ENCODE results near the gene AP5B1. TPM values are rescaled to one million over a fixed set of nuclear protein-coding genes. Genes with fewer than 3 reads are reported as not detected.

The AP5B1 gene
- total RNA-seq, 2 donors from 2014 or later, result 9.5 to 14.3 TPM

- no peaks in the 10 kb centered on the region for H3K4me1 ChIP-seq
- no peaks in the 10 kb centered on the region for H3K36me3 ChIP-seq
- H3K27me3 ChIP-seq, result no peaks in the 10 kb centered on the region
- TF ChIP-seq CTCF (IDR thresholded peaks at IDR 0.05), result no peak
- no peak overlapping the region for H3K4me3 ChIP-seq
- no peak for DNase-seq (ENCODE audit: low spot score)
- H3K9me3 ChIP-seq, result no peaks in the 10 kb centered on the region
- H3K27ac ChIP-seq, result no peak overlapping the region
Measured at GRCh38 chr11:65811764-65812475, 31.1 kb upstream of the AP5B1 start.

- no peak for DNase-seq (ENCODE audit: low spot score)
- no peaks in the 10 kb centered on the region for H3K36me3 ChIP-seq
Measured at GRCh38 chr11:65810046-65810868, 29.5 kb upstream of the AP5B1 start.

GRCh38 chr11:65809496-65809895 is 28.7 kb upstream of the AP5B1 start:
- H3K4me3 ChIP-seq, result no peak overlapping the region
- no peak for TF ChIP-seq CTCF (IDR thresholded peaks at IDR 0.05)
- no peaks in the 10 kb centered on the region for H3K9me3 ChIP-seq
- H3K36me3 ChIP-seq, result no peaks in the 10 kb centered on the region
- no peaks in the 10 kb centered on the region for H3K4me1 ChIP-seq
- H3K27ac ChIP-seq, result no peak overlapping the region
- no peaks in the 10 kb centered on the region for H3K27me3 ChIP-seq
- no peak for DNase-seq (ENCODE audit: low spot score)

More at GRCh38 chr11:65810046-65810868, 29.5 kb upstream of the AP5B1 start:
- Histone ChIP-seq H3K27ac (no peak overlapping the region), H3K4me1 (no peaks in the 10 kb centered on the region), H3K27me3 (no peaks in the 10 kb centered on the region), H3K4me3 (no peak overlapping the region), H3K9me3 (no peaks in the 10 kb centered on the region)
- TF ChIP-seq CTCF (IDR thresholded peaks at IDR 0.05), result no peak

GRCh38 chr11:65808744-65809341 is 28.1 kb upstream of the AP5B1 start:
- Histone ChIP-seq H3K27ac (no peak overlapping the region), H3K27me3 (peaks cover 0 to 4% of the 10 kb centered on the region in 2 donors), H3K36me3 (no peaks in the 10 kb centered on the region), H3K9me3 (no peaks in the 10 kb centered on the region), H3K4me1 (no peaks in the 10 kb centered on the region), H3K4me3 (no peak overlapping the region)
- DNase-seq (ENCODE audit: low spot score), result no peak
- TF ChIP-seq CTCF (IDR thresholded peaks at IDR 0.05), result no peak

- no peaks in the 10 kb centered on the region for H3K9me3 ChIP-seq
- H3K27me3 ChIP-seq, result peaks cover 0 to 7% of the 10 kb centered on the region in 2 donors
- H3K27ac ChIP-seq, result no peak overlapping the region
- DNase-seq (ENCODE audit: low spot score), result no peak
- no peaks in the 10 kb centered on the region for H3K4me1 ChIP-seq
- no peaks in the 10 kb centered on the region for H3K36me3 ChIP-seq
- no peak overlapping the region for H3K4me3 ChIP-seq
- no peak for TF ChIP-seq CTCF (IDR thresholded peaks at IDR 0.05)
Measured at GRCh38 chr11:65806979-65807378, 26.2 kb upstream of the AP5B1 start.

Data from right atrium auricular region (tissue), 2 donors.